ENCODE measurements around the gene TBC1D30. TPM values are rescaled to one million over a fixed set of nuclear protein-coding genes. Genes with fewer than 3 reads are reported as not detected.

The TBC1D30 gene
- total RNA-seq, 3 donors from 2014 or later (not counting 1 experiment from before 2014, with no cell fraction given) = 2.8 to 5.8 (median 4.7) TPM

- DNase-seq (no peak), ATAC-seq (no peak)
- Mint-ChIP-seq H3K4me1 (peaks cover 0 to 7% of the 10 kb centered on the region in 2 donors), H3K9me3 (no peaks in the 10 kb centered on the region), H3K4me3 (no peak overlapping the region), H3K36me3 (no peaks in the 10 kb centered on the region), H3K27ac (no peak overlapping the region), H3K27me3 (ENCODE audit: low read depth in 2 of 2) (peaks cover 0 to 7% of the 10 kb centered on the region in 2 donors)
- H3K4me3 ChIP-seq (ENCODE audit: low read length) = no peak overlapping the region
- H3K9me3 ChIP-seq (ENCODE audit: control insufficient read depth, insufficient read depth, low read length) = no peaks in the 10 kb centered on the region
- intact Hi-C loops (cut with micrococcal nuclease) = no loop called here
- 81% methylated on average over 5 of the region's 5 CpGs for WGBS (ENCODE audit: insufficient coverage)
- H3K27ac ChIP-seq (ENCODE audit: low read length) = no peak overlapping the region
- TF ChIP-seq, protein P1, sequence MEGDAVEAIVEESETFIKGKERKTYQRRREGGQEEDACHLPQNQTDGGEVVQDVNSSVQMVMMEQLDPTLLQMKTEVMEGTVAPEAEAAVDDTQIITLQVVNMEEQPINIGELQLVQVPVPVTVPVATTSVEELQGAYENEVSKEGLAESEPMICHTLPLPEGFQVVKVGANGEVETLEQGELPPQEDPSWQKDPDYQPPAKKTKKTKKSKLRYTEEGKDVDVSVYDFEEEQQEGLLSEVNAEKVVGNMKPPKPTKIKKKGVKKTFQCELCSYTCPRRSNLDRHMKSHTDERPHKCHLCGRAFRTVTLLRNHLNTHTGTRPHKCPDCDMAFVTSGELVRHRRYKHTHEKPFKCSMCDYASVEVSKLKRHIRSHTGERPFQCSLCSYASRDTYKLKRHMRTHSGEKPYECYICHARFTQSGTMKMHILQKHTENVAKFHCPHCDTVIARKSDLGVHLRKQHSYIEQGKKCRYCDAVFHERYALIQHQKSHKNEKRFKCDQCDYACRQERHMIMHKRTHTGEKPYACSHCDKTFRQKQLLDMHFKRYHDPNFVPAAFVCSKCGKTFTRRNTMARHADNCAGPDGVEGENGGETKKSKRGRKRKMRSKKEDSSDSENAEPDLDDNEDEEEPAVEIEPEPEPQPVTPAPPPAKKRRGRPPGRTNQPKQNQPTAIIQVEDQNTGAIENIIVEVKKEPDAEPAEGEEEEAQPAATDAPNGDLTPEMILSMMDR (IDR thresholded peaks at IDR 0.05) = no peak
- no peaks in the 10 kb centered on the region for H3K36me3 ChIP-seq (ENCODE audit: control insufficient read depth, insufficient read depth, low read length)
- peaks cover 19% of the 10 kb centered on the region for H3K27me3 ChIP-seq (ENCODE audit: control insufficient read depth, insufficient read depth, low read length)
- H3K4me1 ChIP-seq (ENCODE audit: control insufficient read depth, insufficient read depth, low read length) = peaks cover 9% of the 10 kb centered on the region
Observed at GRCh38 chr12:64819816-64820402, 4.5 kb upstream of the TBC1D30 start.

DNA sequence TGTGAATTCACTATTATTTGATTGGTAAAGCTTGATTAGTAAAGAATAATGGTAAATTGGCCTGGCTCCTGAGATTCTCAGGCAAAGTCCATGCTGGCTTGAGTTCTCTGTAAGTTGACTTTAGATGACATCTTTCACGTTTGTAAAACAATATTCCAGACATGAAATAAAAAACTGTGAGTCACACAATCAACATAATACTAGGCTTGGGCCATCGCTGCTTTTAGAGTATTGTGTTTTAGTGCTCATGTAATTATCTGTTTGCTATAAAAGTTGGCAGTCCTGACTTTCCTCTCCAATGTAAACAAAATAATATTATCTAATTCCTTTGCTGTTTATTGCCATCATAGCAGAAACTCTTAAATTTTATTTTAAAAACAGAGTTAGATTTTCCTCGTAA, 3.9 kb upstream of the TBC1D30 start:
- H3K4me1 Mint-ChIP-seq = peaks cover 0 to 12% of the 10 kb centered on the region in 2 donors

GRCh38 chr12:64821116-64821630, 3.3 kb upstream of the TBC1D30 start:
- no peaks in the 10 kb centered on the region for H3K9me3 Mint-ChIP-seq
- no peak overlapping the region for H3K4me3 ChIP-seq (ENCODE audit: low read length)
- H3K27me3 Mint-ChIP-seq (ENCODE audit: low read depth in 2 of 2) = peaks cover 4 to 15% of the 10 kb centered on the region in 2 donors
- DNase-seq (no peak), ATAC-seq (no peak)
- H3K9me3 ChIP-seq (ENCODE audit: control insufficient read depth, insufficient read depth, low read length) = no peaks in the 10 kb centered on the region
- no peaks in the 10 kb centered on the region for H3K36me3 Mint-ChIP-seq
- H3K4me1 ChIP-seq (ENCODE audit: control insufficient read depth, insufficient read depth, low read length) = peaks cover 17% of the 10 kb centered on the region
- 78% methylated on average over 5 of the region's 5 CpGs for WGBS (ENCODE audit: insufficient coverage)
- TF ChIP-seq, protein P1 (IDR thresholded peaks at IDR 0.05) = no peak
- intact Hi-C loops (cut with micrococcal nuclease) = no loop called here
- peaks cover 29% of the 10 kb centered on the region for H3K27me3 ChIP-seq (ENCODE audit: control insufficient read depth, insufficient read depth, low read length)
- no peaks in the 10 kb centered on the region for H3K36me3 ChIP-seq (ENCODE audit: control insufficient read depth, insufficient read depth, low read length)
- no peak overlapping the region for H3K27ac ChIP-seq (ENCODE audit: low read length)
- no peak overlapping the region for H3K4me3 Mint-ChIP-seq
- H3K27ac Mint-ChIP-seq = no peak overlapping the region
- H3K4me1 Mint-ChIP-seq = peaks cover 5 to 16% of the 10 kb centered on the region in 2 donors

More for the DNA sequence above, 3.9 kb upstream of the TBC1D30 start:
- Mint-ChIP-seq H3K27me3 (ENCODE audit: low read depth in 2 of 2) (peaks cover 0 to 11% of the 10 kb centered on the region in 2 donors), H3K36me3 (no peaks in the 10 kb centered on the region), H3K9me3 (no peaks in the 10 kb centered on the region), H3K4me3 (no peak overlapping the region), H3K27ac (no peak overlapping the region)
- ATAC-seq (no peak), DNase-seq (no peak)
- Histone ChIP-seq H3K27me3 (ENCODE audit: control insufficient read depth, insufficient read depth, low read length) (peaks cover 24% of the 10 kb centered on the region), H3K4me1 (ENCODE audit: control insufficient read depth, insufficient read depth, low read length) (peaks cover 16% of the 10 kb centered on the region), H3K4me3 (ENCODE audit: low read length) (no peak overlapping the region), H3K27ac (ENCODE audit: low read length) (no peak overlapping the region), H3K9me3 (ENCODE audit: control insufficient read depth, insufficient read depth, low read length) (no peaks in the 10 kb centered on the region), H3K36me3 (ENCODE audit: control insufficient read depth, insufficient read depth, low read length) (no peaks in the 10 kb centered on the region)
- intact Hi-C loops (cut with micrococcal nuclease) = no loop called here
- TF ChIP-seq, protein P1 (IDR thresholded peaks at IDR 0.05) = no peak
- 86% methylated on average over 1 of the region's 3 CpGs for WGBS (ENCODE audit: insufficient coverage)

- peaks cover 8% of the 10 kb centered on the region for H3K36me3 Mint-ChIP-seq
- H3K9me3 ChIP-seq (ENCODE audit: control insufficient read depth, insufficient read depth, low read length) = no peaks in the 10 kb centered on the region
- TF ChIP-seq, protein P1 (IDR thresholded peaks at IDR 0.05) = no peak
- H3K4me3 ChIP-seq (ENCODE audit: low read length) = no peak overlapping the region
- peak overlapping the region; percentile 84 for H3K4me3 Mint-ChIP-seq
- no peak for DNase-seq
- intact Hi-C loops (cut with micrococcal nuclease) = no loop called here
- ATAC-seq = peak in 1 of 3 donors; percentile 46
- no peak overlapping the region for H3K27ac Mint-ChIP-seq
- H3K36me3 ChIP-seq (ENCODE audit: control insufficient read depth, insufficient read depth, low read length) = no peaks in the 10 kb centered on the region
- H3K9me3 Mint-ChIP-seq = peaks cover 0 to 2% of the 10 kb centered on the region in 2 donors
- H3K27ac ChIP-seq (ENCODE audit: low read length) = no peak overlapping the region
- WGBS (ENCODE audit: insufficient coverage) = 1% methylated on average over 16 of the region's 16 CpGs
- peaks cover 43% of the 10 kb centered on the region for H3K27me3 ChIP-seq (ENCODE audit: control insufficient read depth, insufficient read depth, low read length)
- peaks cover 10 to 20% of the 10 kb centered on the region in 2 donors for H3K4me1 Mint-ChIP-seq
- H3K27me3 Mint-ChIP-seq (ENCODE audit: low read depth in 2 of 2) = peaks cover 33 to 34% of the 10 kb centered on the region in 2 donors
- H3K4me1 ChIP-seq (ENCODE audit: control insufficient read depth, insufficient read depth, low read length) = peaks cover 17% of the 10 kb centered on the region
Observed at GRCh38 chr12:64824130-64824499, 332 bp upstream of the TBC1D30 start.
